ENCODE results near the gene JAZF1. TPM values are rescaled to one million over a fixed set of nuclear protein-coding genes. Genes with fewer than 3 reads are reported as not detected.

JAZF1 gene
- total RNA-seq, 1 donor from 2014 or later: 3.1 TPM

DNA sequence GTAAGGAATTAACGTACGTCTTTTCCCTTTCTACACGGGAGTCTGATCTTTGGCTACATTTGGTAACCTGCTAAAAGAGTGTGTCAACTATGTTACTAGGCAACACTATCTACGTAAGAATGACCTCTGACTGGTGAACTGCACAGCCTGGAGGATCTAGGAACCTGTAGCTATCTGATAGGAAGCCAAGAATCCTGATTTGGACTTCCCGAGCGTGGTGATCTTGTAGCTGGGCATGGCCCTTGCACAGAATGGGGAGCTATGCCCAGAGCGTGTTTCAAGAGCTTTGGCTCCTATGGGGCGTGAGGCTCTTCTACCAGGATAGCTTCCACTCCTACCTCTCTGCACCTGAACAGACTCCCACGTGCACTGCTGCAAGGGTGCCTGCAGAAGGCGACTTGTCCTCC, 283.2 kb downstream of the JAZF1 start:
- Mint-ChIP-seq H3K4me3 (no peak overlapping the region), H3K4me1 (no peaks in the 10 kb centered on the region), H3K27ac (ENCODE audit: unreplicated experiment) (no peak overlapping the region), H3K9me3 (no peaks in the 10 kb centered on the region), H3K27me3 (ENCODE audit: low read depth) (no peaks in the 10 kb centered on the region), H3K36me3 (ENCODE audit: low read depth) (no peaks in the 10 kb centered on the region)
- TF ChIP-seq CTCF (conservative IDR thresholded peaks at IDR 0.05): no peak
- DNase-seq (ENCODE audit: low read depth, low spot score): no peak

GRCh38 chr7:27897001-27897400, 283.6 kb downstream of the JAZF1 start:
- no peaks in the 10 kb centered on the region for H3K9me3 Mint-ChIP-seq
- no peaks in the 10 kb centered on the region for H3K36me3 Mint-ChIP-seq (ENCODE audit: low read depth)
- DNase-seq (ENCODE audit: low read depth, low spot score): no peak
- no peak overlapping the region for H3K4me3 Mint-ChIP-seq
- no peak overlapping the region for H3K27ac Mint-ChIP-seq (ENCODE audit: unreplicated experiment)
- H3K27me3 Mint-ChIP-seq (ENCODE audit: low read depth): no peaks in the 10 kb centered on the region
- no peak for TF ChIP-seq CTCF (conservative IDR thresholded peaks at IDR 0.05)
- H3K4me1 Mint-ChIP-seq: no peaks in the 10 kb centered on the region

DNA sequence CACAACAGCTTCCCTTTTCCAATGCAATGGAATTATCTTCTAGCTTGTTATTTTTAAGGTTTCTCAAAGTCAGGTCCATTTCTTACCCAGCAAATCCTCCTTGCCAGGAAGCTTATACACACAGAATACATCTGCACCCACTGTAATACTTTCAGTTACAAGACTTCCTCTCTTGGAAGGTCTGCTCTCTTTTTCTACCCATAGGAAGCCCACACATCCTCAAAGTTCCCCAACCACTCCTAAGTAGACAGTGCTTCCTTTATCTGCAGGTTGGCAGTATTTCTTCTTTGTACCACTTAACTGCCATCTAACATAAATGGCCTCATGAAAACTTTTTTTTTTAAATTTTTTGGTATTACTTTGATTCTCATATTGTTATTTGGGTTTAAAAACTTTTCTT, 285.0 kb downstream of the JAZF1 start:
- no peak for DNase-seq (ENCODE audit: low read depth, low spot score)
- Mint-ChIP-seq H3K36me3 (ENCODE audit: low read depth) (no peaks in the 10 kb centered on the region), H3K27me3 (ENCODE audit: low read depth) (no peaks in the 10 kb centered on the region), H3K9me3 (no peaks in the 10 kb centered on the region), H3K4me3 (no peak overlapping the region), H3K4me1 (no peaks in the 10 kb centered on the region), H3K27ac (ENCODE audit: unreplicated experiment) (no peak overlapping the region)
- no peak for TF ChIP-seq CTCF (conservative IDR thresholded peaks at IDR 0.05)

DNA sequence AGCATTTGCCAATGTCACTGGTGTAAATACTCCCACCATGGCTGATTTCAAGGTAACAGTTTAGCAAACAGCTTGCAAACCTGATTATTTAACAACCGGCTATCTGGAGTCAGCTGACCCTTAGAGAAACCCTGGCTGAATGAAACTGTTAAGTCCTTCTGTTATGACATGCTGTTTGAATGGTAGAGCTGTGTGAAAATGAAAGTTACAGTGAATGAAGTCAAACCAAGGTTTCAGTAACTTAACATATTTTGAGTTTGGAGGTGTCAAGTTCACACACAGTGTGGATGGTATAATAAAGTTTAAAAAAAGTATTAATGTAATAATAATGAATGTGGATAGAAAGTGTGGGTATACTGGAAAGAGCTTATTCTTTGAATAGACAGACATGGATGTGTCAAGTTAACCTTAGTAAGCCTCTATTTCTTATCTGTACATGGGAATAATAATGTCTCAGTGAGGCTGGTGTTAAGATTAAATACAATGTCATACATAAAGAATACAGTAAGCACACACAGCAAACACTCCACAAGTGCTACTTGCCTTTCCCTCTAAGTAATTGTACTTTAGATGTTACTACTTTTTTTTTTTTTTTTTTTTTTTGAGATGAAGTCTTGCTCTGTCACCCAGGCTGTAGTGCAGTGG, 290.3 kb downstream of the JAZF1 start:
- Mint-ChIP-seq H3K4me1 (peaks cover 2% of the 10 kb centered on the region), H3K9me3 (no peaks in the 10 kb centered on the region), H3K36me3 (ENCODE audit: low read depth) (no peaks in the 10 kb centered on the region), H3K27me3 (ENCODE audit: low read depth) (no peaks in the 10 kb centered on the region), H3K4me3 (no peak overlapping the region), H3K27ac (ENCODE audit: unreplicated experiment) (no peak overlapping the region)
- TF ChIP-seq CTCF (conservative IDR thresholded peaks at IDR 0.05): no peak
- DNase-seq (ENCODE audit: low read depth, low spot score): no peak

GRCh38 chr7:27889800-27890199, 290.8 kb downstream of the JAZF1 start:
- no peaks in the 10 kb centered on the region for H3K36me3 Mint-ChIP-seq (ENCODE audit: low read depth)
- peaks cover 7% of the 10 kb centered on the region for H3K4me1 Mint-ChIP-seq
- no peak overlapping the region for H3K4me3 Mint-ChIP-seq
- H3K9me3 Mint-ChIP-seq: no peaks in the 10 kb centered on the region
- no peak for TF ChIP-seq CTCF (conservative IDR thresholded peaks at IDR 0.05)
- H3K27me3 Mint-ChIP-seq (ENCODE audit: low read depth): no peaks in the 10 kb centered on the region
- H3K27ac Mint-ChIP-seq (ENCODE audit: unreplicated experiment): no peak overlapping the region
- no peak for DNase-seq (ENCODE audit: low read depth, low spot score)
